PC-9 (cell line): ENCODE data around the gene IL31.

ENCODE experiments used
- CTCF ChIP-seq: fragments of 200-600 bp; sonication (generic); conservative IDR thresholded peaks from 2 replicates; pipeline ENCODE4 v1.6.1; 2017; ENCODE audit warnings: mixed run types, antibody characterized with exemption, mild to moderate bottlenecking, moderate library complexity
- EZH2 ChIP-seq: fragments of 200-600 bp; sonication (generic); IDR thresholded peaks from 2 replicates; pipeline ENCODE4 v1.8.0; 2017; ENCODE audit warnings: antibody characterized with exemption, low read depth

- TF ChIP-seq CTCF = no peak
- TF ChIP-seq EZH2 = no peak
Measured at GRCh38 chr12:122147514-122148290, 26.3 kb downstream of the IL31 start.
